Stimulated activated CD4-positive, alpha-beta T cell treated with anti-CD3 and anti-CD28 coated beads, Interleukin-12 subunit alpha, Interleukin-12 subunit beta, amount 100 ng/mL, for 4 hours (primary cell): ENCODE data around the gene ITLN1.
A peak's percentile ranks its signal among the peaks of the same experiment; 100 is the strongest.
"Not testable (repeated sequence)": the region's sequence is repeated elsewhere in the genome, so short reads cannot be mapped to it uniquely, and the experiment has no call there.

Source experiments
- DNase-seq: peaks from one replicate; pipeline ENCODE4 v3.0.0-alpha.2; 2020

ITLN1 gene

DNA sequence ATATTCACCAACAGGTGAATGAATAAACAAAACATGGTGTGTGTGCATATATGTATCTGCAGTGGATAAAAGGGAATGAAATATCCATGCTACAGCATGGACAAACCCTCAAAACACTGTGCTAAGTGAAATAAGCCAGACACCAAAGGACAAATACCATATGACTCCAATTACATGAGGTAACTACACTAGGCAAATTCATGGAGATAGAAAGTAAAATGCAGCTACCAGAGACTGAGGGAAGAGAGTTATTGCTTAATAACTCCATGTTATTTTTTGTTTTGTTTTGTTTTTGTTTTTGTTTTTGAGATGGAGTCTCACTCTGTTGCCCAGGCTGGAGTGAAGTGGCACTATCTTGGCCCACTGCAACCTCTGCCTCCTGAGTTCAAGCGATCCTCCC, 2.4 kb downstream of the ITLN1 start:
- DNase-seq: no peak

DNA sequence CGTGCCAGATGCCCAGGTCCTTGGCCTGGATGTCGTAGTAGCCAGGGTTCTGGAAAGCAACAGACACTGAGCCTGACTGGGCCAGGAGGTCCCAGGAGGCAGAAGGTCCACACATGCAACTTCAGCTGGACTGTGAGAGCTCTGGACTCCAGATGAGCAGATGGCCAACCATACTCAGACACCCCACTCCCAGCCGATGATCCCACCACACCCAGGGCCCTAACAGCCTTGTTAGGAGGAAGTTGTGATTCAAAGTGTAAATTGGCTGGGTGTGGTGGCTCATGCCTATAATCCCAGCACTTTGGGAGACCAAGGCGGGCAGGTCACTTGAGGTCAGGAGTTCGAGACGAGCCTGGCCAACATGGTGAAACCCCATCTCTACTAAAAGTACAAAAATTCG, 3.7 kb downstream of the ITLN1 start:
- DNase-seq: not testable (repeated sequence)

DNA sequence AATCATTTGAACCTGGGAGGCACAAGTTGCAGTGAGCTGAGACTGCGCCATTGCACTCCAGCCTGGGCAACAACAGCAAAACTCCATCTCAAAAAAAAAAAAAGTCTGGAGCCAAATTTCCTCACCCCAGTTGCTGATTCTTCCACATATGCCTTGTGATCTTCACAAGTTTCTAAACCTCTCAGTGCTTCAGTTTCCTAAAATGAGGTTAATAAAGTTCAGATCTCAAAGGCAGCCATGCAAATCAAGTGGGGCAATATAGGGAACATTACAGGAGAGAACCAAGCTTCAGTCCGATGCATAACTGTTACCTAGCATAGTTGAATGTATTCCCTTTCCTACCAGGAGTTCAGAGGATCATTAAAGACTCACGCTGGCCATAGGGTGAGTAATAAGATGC, 4.8 kb downstream of the ITLN1 start:
- no peak for DNase-seq

DNA sequence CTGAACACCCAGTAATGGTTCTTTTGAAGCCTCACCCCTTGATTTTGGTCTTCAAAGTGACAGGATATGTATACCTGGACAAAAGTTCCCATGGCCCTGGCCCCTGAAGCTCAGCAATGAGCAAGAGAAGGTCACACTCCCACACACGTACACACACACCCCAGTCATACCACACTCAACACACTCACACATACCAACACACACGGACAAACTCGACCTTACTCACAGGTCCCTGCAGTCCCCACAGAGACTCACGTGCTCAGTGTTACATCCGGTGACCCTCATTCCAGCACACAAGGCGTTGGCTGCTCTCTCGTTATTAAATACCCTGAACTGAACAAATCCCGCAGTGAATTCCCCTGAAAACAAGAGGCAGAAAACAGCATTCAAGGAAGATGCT, 5.9 kb downstream of the ITLN1 start:
- DNase-seq: no peak

DNA sequence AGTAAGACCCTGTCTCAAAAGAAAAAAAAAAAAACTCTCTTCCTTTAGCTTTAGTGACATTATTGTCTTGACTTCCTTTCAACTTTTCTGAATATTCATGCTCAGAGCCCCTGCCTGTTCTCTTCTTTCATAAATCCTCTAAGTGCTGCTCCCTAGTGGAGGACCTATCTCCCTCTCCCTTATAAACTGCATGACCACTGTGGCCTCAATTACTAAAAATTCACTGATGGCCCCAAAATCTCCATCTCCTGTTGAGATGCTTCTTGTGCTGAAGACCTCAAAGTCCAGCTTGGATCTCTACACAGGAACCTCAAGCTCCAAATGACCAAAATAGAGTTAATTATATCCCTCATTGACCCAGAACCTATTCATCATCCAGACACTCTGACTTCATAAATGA, 7.8 kb downstream of the ITLN1 start:
- DNase-seq: no peak

GRCh38 chr1:160876311-160876710, 8.7 kb downstream of the ITLN1 start:
- DNase-seq: no peak

DNA sequence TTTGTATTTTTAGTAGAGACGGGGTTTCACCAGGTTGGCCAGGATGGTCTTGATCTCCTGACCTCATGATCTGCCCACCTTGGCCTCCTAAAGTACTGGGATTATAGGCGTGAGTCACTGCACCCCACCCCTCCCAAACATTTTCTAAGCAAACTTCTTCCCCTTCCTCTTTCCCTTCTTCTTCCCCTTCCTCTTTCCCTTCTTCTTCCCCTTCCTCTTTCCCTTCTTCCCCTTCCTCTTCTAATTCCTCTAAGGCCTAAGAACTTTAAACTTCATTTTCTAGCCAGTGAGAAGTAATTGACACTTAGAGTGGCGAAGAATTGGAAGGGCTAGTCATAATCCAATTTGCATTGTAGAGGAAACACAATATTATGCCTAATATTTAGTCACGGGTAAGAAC, 9.4 kb downstream of the ITLN1 start:
- DNase-seq: not testable (repeated sequence)

GRCh38 chr1:160874935-160875334, 10.0 kb downstream of the ITLN1 start:
- DNase-seq: no peak

GRCh38 chr1:160868141-160868540, 16.8 kb downstream of the ITLN1 start:
- no peak for DNase-seq

DNA sequence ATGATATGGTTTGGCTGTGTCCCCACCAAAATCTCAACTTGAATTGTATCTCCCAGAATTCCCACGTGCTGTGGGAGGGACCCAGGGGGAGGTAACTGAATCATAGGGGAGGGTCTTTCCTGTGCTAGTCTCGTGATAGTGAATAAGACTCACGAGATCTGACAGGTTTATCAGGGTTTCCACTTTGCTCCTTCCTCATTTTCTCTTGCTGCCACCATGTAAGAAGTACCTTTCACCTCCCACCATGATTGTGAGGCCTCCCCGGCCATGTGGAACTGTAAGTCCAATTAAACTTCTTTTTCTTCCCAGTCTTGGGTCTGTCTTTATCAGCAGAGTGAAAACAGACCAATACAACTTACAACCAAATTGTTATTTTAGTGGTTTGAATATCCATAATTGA, 17.3 kb downstream of the ITLN1 start:
- DNase-seq: not testable (repeated sequence)

- no peak for DNase-seq
These were observed 18.2 kb downstream of the ITLN1 start for GRCh38 chr1:160866695-160867260.

DNA sequence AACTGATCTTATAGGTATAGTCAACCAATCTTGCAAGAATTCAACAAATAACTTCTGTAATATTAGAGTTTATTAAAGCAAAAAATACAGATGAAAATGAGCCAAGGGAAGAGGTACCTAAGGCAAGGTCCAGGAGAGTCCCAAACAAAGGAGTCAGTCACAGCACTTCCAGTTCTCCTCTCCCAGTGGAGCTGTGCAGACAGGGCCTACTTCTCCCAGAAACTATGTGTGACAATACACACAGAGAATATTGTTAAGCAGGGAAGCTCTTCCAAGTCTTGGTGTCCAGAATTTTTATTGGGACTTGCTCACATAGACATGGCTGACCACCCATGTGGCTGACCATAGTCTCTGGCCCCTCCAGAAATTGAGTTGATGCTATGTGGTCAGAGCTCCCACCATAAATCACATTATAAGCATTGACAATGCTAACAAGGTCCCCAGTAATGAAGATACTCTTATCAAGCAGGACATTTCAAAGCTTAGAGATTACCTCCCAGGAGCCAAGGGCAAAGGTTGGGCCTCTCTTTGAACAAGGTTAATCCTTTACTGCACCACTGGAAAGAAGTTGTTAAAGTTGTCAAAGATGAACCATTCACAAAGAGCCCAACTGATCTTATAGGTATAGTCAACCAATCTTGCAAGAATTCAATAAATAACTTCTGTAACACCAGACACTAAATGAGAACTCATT, 18.8 kb downstream of the ITLN1 start:
- DNase-seq: no peak

- DNase-seq: no peak
These were observed 19.6 kb downstream of the ITLN1 start for GRCh38 chr1:160865337-160865736.

- no peak for DNase-seq
These were observed 20.8 kb downstream of the ITLN1 start for GRCh38 chr1:160864173-160864572.

GRCh38 chr1:160863774-160864131, 21.2 kb downstream of the ITLN1 start:
- no peak for DNase-seq

- DNase-seq: no peak
These were observed 21.8 kb downstream of the ITLN1 start for GRCh38 chr1:160863061-160863773.

- DNase-seq: peak; percentile 24
These were observed 22.5 kb downstream of the ITLN1 start, which contains the start of gene CD244 for GRCh38 chr1:160862203-160863060. Gene CD244, minus strand, starts transcription at chr1:160862887. Its CDS starts 210 bp downstream, at chr1:160862677.

DNA sequence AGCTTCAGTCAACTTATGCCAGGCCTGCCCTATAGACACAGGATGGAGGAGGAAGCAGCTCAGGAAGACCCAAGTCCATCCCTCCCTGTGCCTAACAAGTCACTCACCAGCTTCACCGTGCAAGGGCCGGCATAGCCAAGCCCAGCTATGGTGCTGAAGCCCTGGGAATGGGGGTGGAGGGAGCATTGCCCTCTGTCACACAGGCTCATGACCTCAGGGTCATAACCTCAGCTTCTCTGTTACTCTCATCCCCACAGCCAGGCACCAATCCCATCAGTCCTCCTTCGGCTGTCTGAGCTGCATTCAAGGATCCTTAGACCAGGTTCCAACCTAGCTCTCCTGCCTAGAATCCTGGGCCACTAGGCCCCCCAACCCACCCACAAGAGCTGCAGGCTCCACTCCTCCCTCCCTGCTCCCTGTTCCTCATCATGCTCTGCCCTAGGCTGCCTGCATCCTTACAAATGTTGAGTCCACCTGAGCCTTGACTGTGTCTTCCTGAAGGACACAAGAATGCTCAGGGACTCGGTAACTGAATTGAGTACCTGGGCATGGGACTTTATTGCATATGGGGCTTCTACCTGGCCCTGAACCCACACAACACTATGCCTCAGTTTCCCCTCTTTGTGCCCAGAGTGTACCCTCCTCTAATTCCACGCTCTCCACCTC, 24.0 kb downstream of the ITLN1 start:
- DNase-seq: no peak

DNA sequence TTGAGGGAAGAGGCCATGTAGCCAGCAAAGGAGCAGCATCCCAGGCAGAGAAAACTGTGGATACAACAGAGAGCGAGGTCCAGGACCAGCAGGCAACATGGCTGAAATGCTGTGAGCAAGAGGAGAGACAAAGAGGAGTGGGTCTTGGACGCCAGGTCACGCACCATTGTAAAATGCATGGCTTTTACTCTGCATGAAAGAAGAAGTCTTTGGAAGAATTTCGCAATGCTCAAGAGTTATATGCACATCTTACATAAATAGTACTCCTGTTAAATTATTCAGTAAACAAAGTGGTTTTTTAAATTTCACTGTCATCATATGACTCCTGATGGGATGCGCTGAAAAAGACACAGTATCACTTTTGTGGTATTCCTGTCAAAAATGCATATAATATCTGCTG, 25.8 kb downstream of the ITLN1 start:
- no peak for DNase-seq

DNA sequence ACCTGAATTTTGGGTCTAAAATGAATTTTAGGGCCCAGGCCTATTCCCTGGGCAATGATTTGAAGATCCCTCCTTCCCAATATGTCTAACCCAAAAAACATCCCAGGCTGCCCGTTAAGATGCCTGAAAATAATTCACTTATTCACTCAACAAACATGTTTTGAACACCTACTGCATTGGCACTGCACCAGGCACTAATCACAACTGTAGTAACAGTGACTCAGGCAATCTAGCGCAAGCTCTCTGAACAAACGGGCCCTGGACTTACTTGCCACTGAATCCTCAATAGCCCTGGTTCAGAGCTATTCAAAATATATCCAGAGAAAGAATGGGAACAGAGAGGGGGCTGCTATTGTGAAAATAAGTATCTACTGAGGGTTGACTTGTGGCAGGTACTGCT, 26.5 kb downstream of the ITLN1 start:
- DNase-seq: no peak

DNA sequence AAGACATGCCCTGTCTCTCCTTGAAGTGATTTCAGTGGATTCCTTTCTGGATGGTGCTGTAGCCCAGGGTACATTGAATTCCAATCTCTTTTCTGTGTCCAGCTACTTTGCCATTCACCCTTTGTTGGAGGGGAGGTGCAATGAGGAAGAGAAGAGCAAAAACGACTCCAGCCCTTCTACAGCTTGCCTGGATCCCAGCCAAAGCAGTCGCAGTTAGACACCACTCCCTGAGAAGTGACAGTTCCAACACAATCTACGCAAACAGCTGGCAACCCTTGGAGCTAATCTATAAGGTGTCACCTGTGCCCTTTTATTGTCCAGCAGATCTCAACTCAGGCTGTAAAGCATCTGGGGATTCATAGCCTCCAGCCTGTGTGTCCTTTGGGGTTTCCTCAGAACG, 26.9 kb downstream of the ITLN1 start:
- no peak for DNase-seq

- DNase-seq: no peak
These were observed 29.6 kb downstream of the ITLN1 start for GRCh38 chr1:160855181-160855981.
